ENCODE results near the gene SDK1. TPM values are rescaled to one million over a fixed set of nuclear protein-coding genes. Genes with fewer than 3 reads are reported as not detected.
A peak's percentile ranks its signal among the peaks of the same experiment; 100 is the strongest.

Gene SDK1
- total RNA-seq, 1 donor from 2014 or later, result 0.08 TPM

DNA sequence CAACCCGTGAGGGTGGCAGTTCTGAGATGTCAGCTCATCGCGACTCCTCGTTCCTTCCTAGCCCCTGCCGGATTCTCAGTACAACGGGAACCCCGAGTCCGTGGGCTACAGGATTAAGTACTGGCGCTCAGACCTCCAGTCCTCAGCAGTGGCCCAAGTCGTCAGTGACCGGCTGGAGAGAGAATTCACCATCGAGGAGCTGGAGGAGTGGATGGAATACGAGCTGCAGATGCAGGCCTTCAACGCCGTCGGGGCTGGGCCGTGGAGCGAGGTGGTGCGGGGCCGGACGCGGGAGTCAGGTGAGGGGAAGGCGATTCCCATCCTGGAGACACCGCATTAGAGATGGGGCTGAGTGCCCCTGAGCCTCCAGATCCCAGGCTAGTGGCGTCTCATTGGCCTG lies 812.9 kb downstream of the SDK1 start:
- Mint-ChIP-seq H3K27ac (no peak overlapping the region), H3K36me3 (ENCODE audit: low read depth) (no peaks in the 10 kb centered on the region), H3K27me3 (ENCODE audit: insufficient read depth) (no peaks in the 10 kb centered on the region), H3K4me1 (ENCODE audit: low read depth) (no peaks in the 10 kb centered on the region), H3K4me3 (no peak overlapping the region), H3K9me3 (peaks cover 4% of the 10 kb centered on the region)
- no peak for DNase-seq (ENCODE audit: low spot score)
- intact Hi-C loops (cut with micrococcal nuclease), result no loop called here

DNA sequence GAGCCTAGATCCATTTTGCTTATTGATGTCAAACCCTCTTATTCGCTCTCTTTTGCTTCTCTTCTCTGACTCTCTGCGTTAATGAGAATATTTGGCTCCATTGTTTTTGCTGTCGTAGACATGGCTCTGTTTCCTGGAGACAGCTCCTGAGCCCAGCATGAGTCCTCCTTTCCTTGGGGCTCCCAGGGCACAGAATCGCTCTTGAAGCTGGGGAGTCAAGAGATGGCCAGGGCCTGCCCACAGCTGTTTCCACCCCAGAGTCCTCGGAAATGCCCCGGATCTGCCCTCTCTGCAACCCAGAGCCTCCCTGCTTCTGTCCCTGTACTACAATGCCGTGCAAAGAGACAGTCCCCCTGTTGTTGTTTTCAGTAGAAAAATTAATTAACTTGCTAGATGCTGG lies 814.4 kb downstream of the SDK1 start:
- Mint-ChIP-seq H3K4me1 (ENCODE audit: low read depth) (no peaks in the 10 kb centered on the region), H3K27me3 (ENCODE audit: insufficient read depth) (no peaks in the 10 kb centered on the region), H3K9me3 (peaks cover 14% of the 10 kb centered on the region), H3K36me3 (ENCODE audit: low read depth) (peaks cover 2% of the 10 kb centered on the region), H3K4me3 (no peak overlapping the region), H3K27ac (no peak overlapping the region)
- intact Hi-C loops (cut with micrococcal nuclease), result no loop called here
- no peak for DNase-seq (ENCODE audit: low spot score)

DNA sequence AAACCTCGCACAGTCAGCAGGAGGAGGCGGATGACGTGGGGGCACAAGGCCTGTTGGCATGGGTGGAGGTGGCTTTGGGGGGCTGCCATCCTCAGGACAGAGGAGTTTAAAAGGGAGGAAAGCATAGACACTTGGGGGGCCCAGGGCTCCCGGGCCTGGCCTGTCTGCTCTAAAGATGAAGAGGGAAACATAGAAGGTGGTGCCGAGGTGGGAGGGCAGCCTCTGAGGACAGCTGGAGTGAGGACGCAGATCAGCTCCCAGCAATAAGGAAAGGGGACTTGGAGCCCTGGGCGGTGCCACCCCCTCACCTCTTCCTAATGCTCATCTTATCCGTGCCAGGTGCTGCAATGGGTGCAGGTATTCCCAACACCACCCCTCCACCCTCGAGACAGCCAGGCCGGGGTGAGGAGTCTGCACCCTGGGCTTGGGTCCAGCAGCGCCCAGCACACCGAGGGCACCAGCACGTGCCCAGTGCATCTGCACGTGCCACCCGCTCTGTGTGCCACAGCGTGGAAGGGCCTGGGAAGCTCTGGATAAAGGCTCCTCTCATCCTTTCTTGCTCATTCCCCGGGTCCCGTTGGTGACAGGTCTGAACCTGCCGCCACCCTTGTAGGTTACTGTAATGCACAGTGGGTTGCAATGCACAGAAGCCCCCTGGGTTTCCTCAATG lies 815.0 kb downstream of the SDK1 start:
- no peak overlapping the region for H3K4me3 Mint-ChIP-seq
- H3K4me1 Mint-ChIP-seq (ENCODE audit: low read depth), result no peaks in the 10 kb centered on the region
- peaks cover 15% of the 10 kb centered on the region for H3K9me3 Mint-ChIP-seq
- DNase-seq (ENCODE audit: low spot score), result no peak
- no peak overlapping the region for H3K27ac Mint-ChIP-seq
- intact Hi-C loops (cut with micrococcal nuclease), result no loop called here
- peaks cover 2% of the 10 kb centered on the region for H3K36me3 Mint-ChIP-seq (ENCODE audit: low read depth)
- no peaks in the 10 kb centered on the region for H3K27me3 Mint-ChIP-seq (ENCODE audit: insufficient read depth)

DNA sequence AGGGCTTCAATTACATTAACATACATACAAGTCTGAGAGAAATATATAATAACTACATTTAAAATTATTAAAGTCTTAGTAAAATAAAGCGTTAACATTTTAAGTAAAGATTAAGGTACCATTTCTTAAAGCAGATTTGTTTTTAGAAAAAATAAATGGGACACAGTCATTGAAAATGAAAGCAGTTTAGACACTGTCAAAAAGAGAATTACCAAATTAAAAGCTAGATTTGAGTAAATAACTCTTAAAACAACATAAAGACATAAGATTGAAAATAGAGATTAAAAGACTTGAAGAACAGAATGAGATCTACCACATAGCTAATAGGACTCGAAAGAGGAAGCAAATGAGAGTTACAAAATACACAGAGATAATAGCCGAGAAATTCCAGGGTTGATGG lies 818.8 kb downstream of the SDK1 start:
- H3K27me3 Mint-ChIP-seq (ENCODE audit: insufficient read depth), result no peaks in the 10 kb centered on the region
- intact Hi-C loops (cut with micrococcal nuclease), result no loop called here
- H3K4me3 Mint-ChIP-seq, result no peak overlapping the region
- H3K36me3 Mint-ChIP-seq (ENCODE audit: low read depth), result peaks cover 2% of the 10 kb centered on the region
- H3K4me1 Mint-ChIP-seq (ENCODE audit: low read depth), result no peaks in the 10 kb centered on the region
- no peak for DNase-seq (ENCODE audit: low spot score)
- H3K9me3 Mint-ChIP-seq, result peaks cover 34% of the 10 kb centered on the region
- H3K27ac Mint-ChIP-seq, result no peak overlapping the region

DNA sequence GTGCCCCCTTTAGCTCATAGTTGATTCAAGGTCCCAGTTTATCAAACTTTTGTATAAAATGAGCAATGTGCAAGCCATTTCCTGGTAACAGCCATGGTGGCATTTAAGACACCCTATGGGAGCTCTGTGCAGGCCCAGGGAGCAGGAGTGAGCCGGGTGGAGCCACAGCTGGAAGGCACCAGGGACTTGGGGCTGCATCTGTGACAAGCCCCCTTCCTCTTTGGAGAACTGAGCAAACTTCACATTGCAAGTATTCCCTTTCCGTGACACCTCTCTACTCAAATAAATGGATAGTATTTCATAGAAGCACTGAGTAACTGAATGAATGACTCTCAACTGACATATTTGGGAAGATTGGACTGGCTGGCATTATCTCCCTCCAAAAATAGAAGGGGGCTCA lies 822.3 kb downstream of the SDK1 start:
- intact Hi-C loops (cut with micrococcal nuclease), result no loop called here
- Mint-ChIP-seq H3K4me1 (ENCODE audit: low read depth) (no peaks in the 10 kb centered on the region), H3K4me3 (no peak overlapping the region), H3K27me3 (ENCODE audit: insufficient read depth) (no peaks in the 10 kb centered on the region), H3K36me3 (ENCODE audit: low read depth) (peaks cover 2% of the 10 kb centered on the region), H3K9me3 (peaks cover 40% of the 10 kb centered on the region), H3K27ac (no peak overlapping the region)
- no peak for DNase-seq (ENCODE audit: low spot score)

DNA sequence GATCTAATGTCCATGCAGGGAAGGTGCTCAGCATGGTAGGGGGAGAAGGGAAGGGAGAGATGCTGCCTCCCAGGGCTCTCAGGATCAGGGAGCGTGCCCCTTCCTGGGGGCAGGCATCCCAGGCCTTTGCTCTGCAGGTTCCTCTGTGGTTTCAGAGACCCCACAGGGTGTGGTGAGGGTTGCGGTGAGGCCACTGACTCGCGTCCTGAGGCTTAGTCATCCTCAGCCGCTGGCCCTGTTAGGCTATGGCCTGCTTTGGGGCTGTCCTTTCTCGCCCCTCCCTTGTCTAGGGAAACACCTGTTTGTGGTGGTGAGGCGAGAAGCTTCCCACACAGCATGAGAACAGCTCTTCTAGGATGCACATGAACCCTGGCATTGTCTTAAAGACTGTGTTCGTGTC lies 822.8 kb downstream of the SDK1 start:
- intact Hi-C loops (cut with micrococcal nuclease), result no loop called here
- no peaks in the 10 kb centered on the region for H3K4me1 Mint-ChIP-seq (ENCODE audit: low read depth)
- no peak overlapping the region for H3K27ac Mint-ChIP-seq
- DNase-seq (ENCODE audit: low spot score), result no peak
- peaks cover 37% of the 10 kb centered on the region for H3K9me3 Mint-ChIP-seq
- peaks cover 2% of the 10 kb centered on the region for H3K36me3 Mint-ChIP-seq (ENCODE audit: low read depth)
- H3K27me3 Mint-ChIP-seq (ENCODE audit: insufficient read depth), result no peaks in the 10 kb centered on the region
- no peak overlapping the region for H3K4me3 Mint-ChIP-seq

DNA sequence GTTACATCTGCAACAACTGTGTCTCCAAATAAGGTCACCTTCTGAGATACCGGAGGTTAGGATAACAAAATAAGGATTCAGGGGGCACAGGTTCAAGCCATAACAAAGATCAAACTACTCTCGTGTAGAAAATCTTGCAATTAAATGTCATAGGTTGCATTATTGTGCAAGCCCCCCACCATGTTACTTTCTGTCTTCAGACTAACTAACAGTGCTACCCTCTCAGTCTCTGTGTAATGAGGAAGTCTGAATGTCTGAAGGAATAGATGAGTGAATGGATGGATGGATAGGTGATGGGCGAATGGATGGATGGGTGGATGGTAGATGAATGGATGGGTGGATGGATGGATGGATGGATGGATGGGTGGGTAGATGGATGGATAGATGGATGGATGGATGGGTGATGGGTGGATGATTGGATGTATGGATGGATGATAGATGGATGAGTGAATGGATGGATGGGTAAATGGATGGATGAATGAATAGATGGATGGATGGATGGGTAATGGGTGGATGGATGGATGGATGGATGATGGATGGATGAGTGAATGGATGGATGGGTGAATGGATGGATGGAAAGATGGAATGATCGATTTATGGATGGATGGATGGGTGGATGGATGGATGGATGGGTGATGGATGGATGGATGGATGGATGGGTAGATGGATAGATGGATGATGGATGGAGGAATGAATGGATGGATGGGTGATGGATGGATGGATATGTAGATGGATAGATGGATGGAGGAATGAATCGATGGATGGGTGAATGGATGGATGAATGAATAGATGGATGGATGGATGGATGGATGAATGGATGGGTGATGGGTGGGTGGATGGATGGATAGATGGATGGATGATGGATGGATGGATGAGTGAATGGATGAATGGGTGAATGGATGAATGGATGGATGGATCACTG lies 823.8 kb downstream of the SDK1 start:
- Mint-ChIP-seq H3K27ac (peak overlapping the region; percentile 9), H3K4me1 (ENCODE audit: low read depth) (no peaks in the 10 kb centered on the region), H3K27me3 (ENCODE audit: insufficient read depth) (no peaks in the 10 kb centered on the region), H3K36me3 (ENCODE audit: low read depth) (peaks cover 2% of the 10 kb centered on the region), H3K9me3 (peaks cover 32% of the 10 kb centered on the region), H3K4me3 (no peak overlapping the region)
- no peak for DNase-seq (ENCODE audit: low spot score)
- intact Hi-C loops (cut with micrococcal nuclease), result no loop called here

DNA sequence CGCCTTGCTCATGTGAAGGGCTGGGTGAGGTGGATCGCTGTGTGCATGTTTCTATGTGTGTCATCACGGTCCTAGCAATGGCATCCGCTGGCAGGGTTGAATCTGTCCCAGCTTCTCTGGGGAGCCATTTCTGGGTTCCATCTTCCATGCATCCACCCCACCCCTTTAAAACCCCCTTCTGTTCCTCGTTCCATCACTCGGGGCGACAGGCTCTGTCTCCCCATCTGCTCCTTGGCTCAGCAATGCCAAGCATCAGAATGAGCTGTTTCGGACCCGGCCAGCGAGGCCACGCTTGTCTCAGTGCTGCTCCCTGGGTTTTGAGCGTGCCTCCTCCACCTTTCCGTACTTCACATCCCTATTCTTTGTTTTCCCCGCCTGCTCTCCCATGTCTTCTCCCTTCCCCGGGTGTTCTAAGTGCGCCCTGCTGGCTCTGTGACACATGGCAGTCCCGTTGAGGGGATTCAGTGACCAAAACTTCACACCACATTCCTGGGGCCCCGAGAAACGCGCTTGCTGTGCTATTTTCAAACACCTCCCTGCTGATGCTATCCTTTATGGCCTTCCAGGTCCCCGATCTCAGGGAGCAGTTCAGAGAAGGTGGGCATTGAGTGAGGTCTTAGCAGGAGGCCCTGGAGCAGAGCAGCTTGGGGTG lies 827.0 kb downstream of the SDK1 start:
- no peak for DNase-seq (ENCODE audit: low spot score)
- H3K27me3 Mint-ChIP-seq (ENCODE audit: insufficient read depth), result no peaks in the 10 kb centered on the region
- H3K9me3 Mint-ChIP-seq, result peaks cover 10% of the 10 kb centered on the region
- H3K4me3 Mint-ChIP-seq, result no peak overlapping the region
- H3K36me3 Mint-ChIP-seq (ENCODE audit: low read depth), result no peaks in the 10 kb centered on the region
- no peak overlapping the region for H3K27ac Mint-ChIP-seq
- H3K4me1 Mint-ChIP-seq (ENCODE audit: low read depth), result no peaks in the 10 kb centered on the region
- intact Hi-C loops (cut with micrococcal nuclease), result no loop called here

DNA sequence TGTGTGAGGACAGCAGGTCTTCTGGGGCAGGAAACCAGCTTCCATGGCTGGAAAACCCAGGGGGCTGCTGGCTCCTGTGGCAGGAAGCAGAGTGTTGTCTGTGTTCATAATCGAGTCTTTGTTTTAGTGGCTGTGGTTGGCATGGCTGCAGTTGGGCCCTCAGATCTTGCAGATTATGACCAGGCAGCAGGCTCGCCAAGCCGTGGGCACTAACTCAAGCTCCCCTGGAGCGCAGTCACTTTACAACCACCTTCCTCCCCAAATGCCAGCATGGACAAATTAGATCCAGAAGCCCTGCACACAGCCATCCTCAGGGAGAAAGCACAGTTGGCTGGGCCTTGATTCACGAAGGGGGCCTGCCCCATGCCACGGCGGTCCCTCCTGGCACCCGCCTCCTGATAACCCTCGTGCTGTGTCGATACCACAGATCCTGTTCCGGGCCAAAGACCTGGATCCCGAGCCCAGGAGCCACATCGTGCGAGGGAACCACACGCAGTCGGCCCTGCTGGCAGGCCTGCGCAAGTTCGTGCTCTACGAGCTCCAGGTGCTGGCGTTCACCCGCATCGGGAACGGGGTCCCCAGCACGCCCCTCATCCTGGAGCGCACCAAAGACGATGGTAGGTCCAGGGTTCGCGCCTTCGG lies 828.5 kb downstream of the SDK1 start:
- H3K27me3 Mint-ChIP-seq (ENCODE audit: insufficient read depth), result no peaks in the 10 kb centered on the region
- H3K4me3 Mint-ChIP-seq, result no peak overlapping the region

DNA sequence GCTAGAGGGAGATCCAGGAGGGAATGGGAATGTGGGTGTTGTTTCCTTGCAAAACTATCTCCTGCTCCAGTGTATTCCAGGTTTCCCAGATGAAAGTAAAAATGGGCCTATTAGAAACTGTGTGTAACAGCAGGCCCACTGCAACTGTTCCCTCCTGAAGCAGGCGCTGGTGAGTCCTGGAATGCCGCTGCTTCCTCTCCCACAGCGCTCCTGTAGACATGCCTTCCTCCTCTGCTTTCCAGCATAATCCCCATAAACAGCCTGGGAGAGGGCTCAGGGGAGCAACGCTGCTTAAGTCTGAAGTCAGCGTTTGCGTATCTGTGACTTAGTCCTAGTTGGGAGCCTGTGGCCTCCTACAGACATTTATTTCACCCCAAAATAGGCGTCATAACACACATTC lies 830.0 kb downstream of the SDK1 start:
- H3K4me3 Mint-ChIP-seq, result no peak overlapping the region
- intact Hi-C loops (cut with micrococcal nuclease), result no loop called here
- H3K4me1 Mint-ChIP-seq (ENCODE audit: low read depth), result no peaks in the 10 kb centered on the region
- H3K27ac Mint-ChIP-seq, result no peak overlapping the region
- no peaks in the 10 kb centered on the region for H3K9me3 Mint-ChIP-seq
- H3K27me3 Mint-ChIP-seq (ENCODE audit: insufficient read depth), result no peaks in the 10 kb centered on the region
- no peak for DNase-seq (ENCODE audit: low spot score)
- H3K36me3 Mint-ChIP-seq (ENCODE audit: low read depth), result no peaks in the 10 kb centered on the region

More for the DNA sequence above, 828.5 kb downstream of the SDK1 start:
- Mint-ChIP-seq H3K4me1 (ENCODE audit: low read depth) (no peaks in the 10 kb centered on the region), H3K9me3 (peaks cover 9% of the 10 kb centered on the region), H3K36me3 (ENCODE audit: low read depth) (no peaks in the 10 kb centered on the region), H3K27ac (no peak overlapping the region)
- no peak for DNase-seq (ENCODE audit: low spot score)
- intact Hi-C loops (cut with micrococcal nuclease), result no loop called here

DNA sequence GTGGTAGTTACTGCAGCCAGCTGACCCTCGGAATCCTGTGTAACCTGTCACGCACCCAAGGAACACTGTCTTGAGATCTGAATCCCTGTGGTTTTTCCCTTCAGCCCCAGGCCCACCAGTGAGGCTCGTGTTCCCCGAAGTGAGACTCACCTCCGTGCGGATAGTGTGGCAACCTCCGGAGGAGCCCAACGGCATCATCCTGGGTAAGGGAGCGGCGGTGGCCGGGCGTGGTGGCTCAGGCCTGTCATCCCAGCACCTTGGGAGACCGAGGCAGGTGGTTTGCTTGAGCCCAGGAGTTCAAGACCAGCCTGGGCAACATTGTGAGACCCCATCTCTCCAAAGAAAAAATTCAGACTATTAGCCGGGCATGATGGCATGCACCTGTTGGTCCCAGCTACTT lies 831.2 kb downstream of the SDK1 start:
- Mint-ChIP-seq H3K4me3 (no peak overlapping the region), H3K27me3 (ENCODE audit: insufficient read depth) (no peaks in the 10 kb centered on the region), H3K4me1 (ENCODE audit: low read depth) (no peaks in the 10 kb centered on the region), H3K27ac (no peak overlapping the region), H3K36me3 (ENCODE audit: low read depth) (no peaks in the 10 kb centered on the region), H3K9me3 (no peaks in the 10 kb centered on the region)
- intact Hi-C loops (cut with micrococcal nuclease), result no loop called here
- no peak for DNase-seq (ENCODE audit: low spot score)

DNA sequence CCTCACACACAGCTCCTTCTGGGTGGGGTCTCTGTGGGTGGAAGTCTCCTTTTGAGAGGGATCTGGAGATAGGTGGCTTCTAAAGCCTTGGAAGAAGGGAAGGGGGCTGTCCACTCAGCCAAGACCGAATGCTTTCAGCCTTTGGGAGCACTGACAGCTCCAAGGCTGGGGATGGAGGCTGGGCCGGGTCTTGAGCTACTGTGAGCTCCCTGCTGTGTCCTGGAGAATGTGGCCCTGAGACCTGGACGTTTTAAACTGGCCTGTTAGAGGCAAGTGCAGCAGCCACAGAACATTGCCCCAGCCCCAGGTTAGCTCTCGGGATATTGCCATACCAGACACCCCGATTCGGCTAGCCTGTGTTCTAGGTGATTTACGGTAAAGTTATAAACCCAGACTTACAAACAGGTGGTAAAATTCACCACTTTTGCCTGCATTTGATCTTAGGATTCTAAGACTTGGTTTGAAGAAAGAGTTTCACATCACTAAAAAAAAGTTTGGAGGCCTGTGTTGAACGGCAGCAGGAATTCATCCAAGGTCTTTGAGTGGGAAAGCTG lies 832.5 kb downstream of the SDK1 start:
- no peak overlapping the region for H3K4me3 Mint-ChIP-seq
- H3K36me3 Mint-ChIP-seq (ENCODE audit: low read depth), result no peaks in the 10 kb centered on the region

More for the DNA sequence above, 832.5 kb downstream of the SDK1 start:
- Mint-ChIP-seq H3K27ac (no peak overlapping the region), H3K27me3 (ENCODE audit: insufficient read depth) (no peaks in the 10 kb centered on the region), H3K9me3 (no peaks in the 10 kb centered on the region), H3K4me1 (ENCODE audit: low read depth) (no peaks in the 10 kb centered on the region)
- intact Hi-C loops (cut with micrococcal nuclease), result no loop called here
- no peak for DNase-seq (ENCODE audit: low spot score)

Data from activated T-helper 1 cell treated with anti-CD3 and anti-CD28 coated beads, Interleukin-12 subunit alpha, Interleukin-12 subunit beta, Interleukin-2, Interleukin-4 antibody, amounts not matched to agents 30 ng/mL and 10 ng/mL and 1 ng/mL, durations not matched to agents 14 hours and 24 hours and 36 hours (primary cell).